GM23338 (cell line): ENCODE measurements around the gene CMC2.

Source experiments
- CREB1 ChIP-seq: fragments of 250-450 bp; sonication (Bioruptor Pico); IDR thresholded peaks from 2 replicates; pipeline ENCODE4 v1.5.0; 2020; ENCODE audit warnings: low read depth, mild to moderate bottlenecking, moderate library complexity
- EZH2 ChIP-seq: fragments of 200-600 bp; sonication (generic); IDR thresholded peaks from one replicate; pipeline ENCODE4 v1.8.0; 2017; ENCODE audit warnings: antibody characterized with exemption, mild to moderate bottlenecking, low read depth; ENCODE audit not compliant: unreplicated experiment
- EZH2phosphoT487 ChIP-seq: fragments of 200-600 bp; sonication (generic); IDR thresholded peaks from one replicate; pipeline ENCODE4 v1.8.1; 2018; ENCODE audit warnings: antibody characterized with exemption; ENCODE audit not compliant: unreplicated experiment
- JUNB ChIP-seq: IDR thresholded peaks from one replicate; pipeline ENCODE4 v1.6.1; 2016; ENCODE audit warnings: antibody characterized with exemption; ENCODE audit not compliant: unreplicated experiment
- NANOG ChIP-seq: IDR thresholded peaks from 2 replicates; pipeline ENCODE4 v1.6.1; 2016; ENCODE audit warnings: antibody characterized with exemption, borderline replicate concordance
- POLR2AphosphoS5 ChIP-seq: IDR thresholded peaks from 2 replicates; pipeline ENCODE4 v1.6.1; 2016; ENCODE audit warnings: antibody characterized with exemption, low read depth
- REST ChIP-seq: IDR thresholded peaks from one replicate; pipeline ENCODE4 v1.6.1; 2018; ENCODE audit warnings: antibody characterized with exemption; ENCODE audit not compliant: unreplicated experiment
- ZNF114 ChIP-seq: fragments of 250-450 bp; sonication (Bioruptor Pico); IDR thresholded peaks from 2 replicates; pipeline ENCODE4 v1.5.0; 2020; ENCODE audit warnings: mild to moderate bottlenecking, moderate library complexity
- ZNF331 ChIP-seq: fragments of 250-450 bp; sonication (Bioruptor Pico); IDR thresholded peaks from 2 replicates; pipeline ENCODE4 v1.5.0; 2020; ENCODE audit warnings: low read depth, mild to moderate bottlenecking, moderate library complexity
- TF ChIP-seq, protein P1 (sequence below), 2 experiments: fragments of 200-600 bp in 1 of 2; sonication (generic) in 1 of 2; conservative IDR thresholded peaks; 2 replicates each; pipeline versions ENCODE4 v1.5.1 to v1.6.1; 2016 to 2017; ENCODE audit warnings: antibody characterized with exemption in 2 of 2, low read depth in 2 of 2, mild to moderate bottlenecking in 2 of 2, moderate library complexity in 1 of 2
- TF ChIP-seq, protein P2 (sequence below): fragments of 250-450 bp; sonication (Bioruptor Pico); IDR thresholded peaks from 2 replicates; pipeline ENCODE4 v1.5.0; 2020; ENCODE audit warnings: mild to moderate bottlenecking, moderate library complexity

DNA sequence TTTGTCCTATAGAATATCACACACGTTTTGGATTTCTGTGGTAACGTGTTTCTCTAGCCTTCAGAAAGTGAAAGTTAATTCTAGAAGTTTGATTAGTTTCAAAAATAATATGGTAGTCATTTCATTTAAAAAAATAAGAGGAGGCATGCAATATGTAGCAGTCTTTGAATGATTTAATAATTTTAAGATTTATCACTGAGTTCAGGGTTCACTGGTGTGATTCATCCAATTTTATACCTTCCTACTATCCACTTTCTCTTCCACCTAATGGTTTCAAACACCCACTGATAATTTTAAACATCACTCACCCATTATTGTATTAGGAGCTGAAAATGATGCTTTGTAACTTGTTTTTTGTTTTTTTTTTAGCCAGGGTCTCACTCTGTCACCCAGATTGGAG, 42.3 kb downstream of the CMC2 start:
- TF ChIP-seq EZH2phosphoT487 (no peak), EZH2 (no peak), ZNF114 (CRISPR knock-in tag) (no peak), POLR2AphosphoS5 (no peak), NANOG (no peak), CREB1 (CRISPR knock-in tag) (no peak), REST (no peak), JUNB (no peak), ZNF331 (CRISPR knock-in tag) (no peak)
- TF ChIP-seq, protein P1, sequence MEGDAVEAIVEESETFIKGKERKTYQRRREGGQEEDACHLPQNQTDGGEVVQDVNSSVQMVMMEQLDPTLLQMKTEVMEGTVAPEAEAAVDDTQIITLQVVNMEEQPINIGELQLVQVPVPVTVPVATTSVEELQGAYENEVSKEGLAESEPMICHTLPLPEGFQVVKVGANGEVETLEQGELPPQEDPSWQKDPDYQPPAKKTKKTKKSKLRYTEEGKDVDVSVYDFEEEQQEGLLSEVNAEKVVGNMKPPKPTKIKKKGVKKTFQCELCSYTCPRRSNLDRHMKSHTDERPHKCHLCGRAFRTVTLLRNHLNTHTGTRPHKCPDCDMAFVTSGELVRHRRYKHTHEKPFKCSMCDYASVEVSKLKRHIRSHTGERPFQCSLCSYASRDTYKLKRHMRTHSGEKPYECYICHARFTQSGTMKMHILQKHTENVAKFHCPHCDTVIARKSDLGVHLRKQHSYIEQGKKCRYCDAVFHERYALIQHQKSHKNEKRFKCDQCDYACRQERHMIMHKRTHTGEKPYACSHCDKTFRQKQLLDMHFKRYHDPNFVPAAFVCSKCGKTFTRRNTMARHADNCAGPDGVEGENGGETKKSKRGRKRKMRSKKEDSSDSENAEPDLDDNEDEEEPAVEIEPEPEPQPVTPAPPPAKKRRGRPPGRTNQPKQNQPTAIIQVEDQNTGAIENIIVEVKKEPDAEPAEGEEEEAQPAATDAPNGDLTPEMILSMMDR (conservative IDR thresholded peaks at IDR 0.05; ENCODE audit: low read depth in 2 of 2) = no peak
- TF ChIP-seq, protein P2, sequence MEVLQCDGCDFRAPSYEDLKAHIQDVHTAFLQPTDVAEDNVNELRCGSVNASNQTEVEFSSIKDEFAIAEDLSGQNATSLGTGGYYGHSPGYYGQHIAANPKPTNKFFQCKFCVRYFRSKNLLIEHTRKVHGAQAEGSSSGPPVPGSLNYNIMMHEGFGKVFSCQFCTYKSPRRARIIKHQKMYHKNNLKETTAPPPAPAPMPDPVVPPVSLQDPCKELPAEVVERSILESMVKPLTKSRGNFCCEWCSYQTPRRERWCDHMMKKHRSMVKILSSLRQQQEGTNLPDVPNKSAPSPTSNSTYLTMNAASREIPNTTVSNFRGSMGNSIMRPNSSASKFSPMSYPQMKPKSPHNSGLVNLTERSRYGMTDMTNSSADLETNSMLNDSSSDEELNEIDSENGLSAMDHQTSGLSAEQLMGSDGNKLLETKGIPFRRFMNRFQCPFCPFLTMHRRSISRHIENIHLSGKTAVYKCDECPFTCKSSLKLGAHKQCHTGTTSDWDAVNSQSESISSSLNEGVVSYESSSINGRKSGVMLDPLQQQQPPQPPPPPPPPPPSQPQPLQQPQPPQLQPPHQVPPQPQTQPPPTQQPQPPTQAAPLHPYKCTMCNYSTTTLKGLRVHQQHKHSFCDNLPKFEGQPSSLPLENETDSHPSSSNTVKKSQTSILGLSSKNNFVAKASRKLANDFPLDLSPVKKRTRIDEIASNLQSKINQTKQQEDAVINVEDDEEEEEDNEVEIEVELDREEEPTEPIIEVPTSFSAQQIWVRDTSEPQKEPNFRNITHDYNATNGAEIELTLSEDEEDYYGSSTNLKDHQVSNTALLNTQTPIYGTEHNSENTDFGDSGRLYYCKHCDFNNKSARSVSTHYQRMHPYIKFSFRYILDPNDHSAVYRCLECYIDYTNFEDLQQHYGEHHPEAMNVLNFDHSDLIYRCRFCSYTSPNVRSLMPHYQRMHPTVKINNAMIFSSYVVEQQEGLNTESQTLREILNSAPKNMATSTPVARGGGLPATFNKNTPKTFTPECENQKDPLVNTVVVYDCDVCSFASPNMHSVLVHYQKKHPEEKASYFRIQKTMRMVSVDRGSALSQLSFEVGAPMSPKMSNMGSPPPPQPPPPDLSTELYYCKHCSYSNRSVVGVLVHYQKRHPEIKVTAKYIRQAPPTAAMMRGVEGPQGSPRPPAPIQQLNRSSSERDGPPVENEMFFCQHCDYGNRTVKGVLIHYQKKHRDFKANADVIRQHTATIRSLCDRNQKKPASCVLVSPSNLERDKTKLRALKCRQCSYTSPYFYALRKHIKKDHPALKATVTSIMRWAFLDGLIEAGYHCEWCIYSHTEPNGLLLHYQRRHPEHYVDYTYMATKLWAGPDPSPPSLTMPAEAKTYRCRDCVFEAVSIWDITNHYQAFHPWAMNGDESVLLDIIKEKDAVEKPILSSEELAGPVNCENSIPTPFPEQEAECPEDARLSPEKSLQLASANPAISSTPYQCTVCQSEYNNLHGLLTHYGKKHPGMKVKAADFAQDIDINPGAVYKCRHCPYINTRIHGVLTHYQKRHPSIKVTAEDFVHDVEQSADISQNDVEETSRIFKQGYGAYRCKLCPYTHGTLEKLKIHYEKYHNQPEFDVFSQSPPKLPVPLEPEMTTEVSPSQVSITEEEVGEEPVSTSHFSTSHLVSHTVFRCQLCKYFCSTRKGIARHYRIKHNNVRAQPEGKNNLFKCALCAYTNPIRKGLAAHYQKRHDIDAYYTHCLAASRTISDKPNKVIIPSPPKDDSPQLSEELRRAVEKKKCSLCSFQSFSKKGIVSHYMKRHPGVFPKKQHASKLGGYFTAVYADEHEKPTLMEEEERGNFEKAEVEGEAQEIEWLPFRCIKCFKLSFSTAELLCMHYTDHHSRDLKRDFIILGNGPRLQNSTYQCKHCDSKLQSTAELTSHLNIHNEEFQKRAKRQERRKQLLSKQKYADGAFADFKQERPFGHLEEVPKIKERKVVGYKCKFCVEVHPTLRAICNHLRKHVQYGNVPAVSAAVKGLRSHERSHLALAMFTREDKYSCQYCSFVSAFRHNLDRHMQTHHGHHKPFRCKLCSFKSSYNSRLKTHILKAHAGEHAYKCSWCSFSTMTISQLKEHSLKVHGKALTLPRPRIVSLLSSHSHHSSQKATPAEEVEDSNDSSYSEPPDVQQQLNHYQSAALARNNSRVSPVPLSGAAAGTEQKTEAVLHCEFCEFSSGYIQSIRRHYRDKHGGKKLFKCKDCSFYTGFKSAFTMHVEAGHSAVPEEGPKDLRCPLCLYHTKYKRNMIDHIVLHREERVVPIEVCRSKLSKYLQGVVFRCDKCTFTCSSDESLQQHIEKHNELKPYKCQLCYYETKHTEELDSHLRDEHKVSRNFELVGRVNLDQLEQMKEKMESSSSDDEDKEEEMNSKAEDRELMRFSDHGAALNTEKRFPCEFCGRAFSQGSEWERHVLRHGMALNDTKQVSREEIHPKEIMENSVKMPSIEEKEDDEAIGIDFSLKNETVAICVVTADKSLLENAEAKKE (CRISPR knock-in tag) = no peak
